ENCODE data around the gene TMEM108.

DNA sequence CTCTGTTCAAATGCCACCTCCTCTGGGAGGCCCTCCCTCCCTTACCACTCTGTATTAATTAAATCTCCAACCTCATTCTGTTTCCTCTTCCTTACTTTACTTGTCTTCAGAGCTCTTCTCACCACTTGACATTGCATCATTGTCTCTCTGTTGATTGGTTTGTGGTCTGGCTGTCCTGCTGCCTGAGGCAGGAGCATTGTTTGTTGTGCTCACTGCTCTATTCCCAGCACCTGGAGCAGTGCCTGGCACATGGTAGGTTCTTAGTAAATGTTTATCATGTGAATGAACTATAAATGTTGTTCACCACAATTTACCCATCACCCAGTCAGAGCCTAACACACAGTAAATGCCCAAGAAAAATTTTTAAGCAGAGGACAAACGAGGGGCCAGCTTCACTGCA, 355.0 kb downstream of the TMEM108 start:
- TF ChIP-seq, protein P1, sequence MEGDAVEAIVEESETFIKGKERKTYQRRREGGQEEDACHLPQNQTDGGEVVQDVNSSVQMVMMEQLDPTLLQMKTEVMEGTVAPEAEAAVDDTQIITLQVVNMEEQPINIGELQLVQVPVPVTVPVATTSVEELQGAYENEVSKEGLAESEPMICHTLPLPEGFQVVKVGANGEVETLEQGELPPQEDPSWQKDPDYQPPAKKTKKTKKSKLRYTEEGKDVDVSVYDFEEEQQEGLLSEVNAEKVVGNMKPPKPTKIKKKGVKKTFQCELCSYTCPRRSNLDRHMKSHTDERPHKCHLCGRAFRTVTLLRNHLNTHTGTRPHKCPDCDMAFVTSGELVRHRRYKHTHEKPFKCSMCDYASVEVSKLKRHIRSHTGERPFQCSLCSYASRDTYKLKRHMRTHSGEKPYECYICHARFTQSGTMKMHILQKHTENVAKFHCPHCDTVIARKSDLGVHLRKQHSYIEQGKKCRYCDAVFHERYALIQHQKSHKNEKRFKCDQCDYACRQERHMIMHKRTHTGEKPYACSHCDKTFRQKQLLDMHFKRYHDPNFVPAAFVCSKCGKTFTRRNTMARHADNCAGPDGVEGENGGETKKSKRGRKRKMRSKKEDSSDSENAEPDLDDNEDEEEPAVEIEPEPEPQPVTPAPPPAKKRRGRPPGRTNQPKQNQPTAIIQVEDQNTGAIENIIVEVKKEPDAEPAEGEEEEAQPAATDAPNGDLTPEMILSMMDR (IDR thresholded peaks at IDR 0.05; ENCODE audit: borderline replicate concordance, extremely low read depth, low read length, poor library complexity, severe bottlenecking), result no peak
- no peak for TF ChIP-seq EZH2 (IDR thresholded peaks at IDR 0.05; ENCODE audit: borderline replicate concordance, low read depth, low read length, severe bottlenecking)

Measured in DND-41 (cell line).